Activated T-helper 1 cell treated with anti-CD3 and anti-CD28 coated beads, Interleukin-12 subunit alpha, Interleukin-12 subunit beta, Interleukin-2, Interleukin-4 antibody, amounts not matched to agents 30 ng/mL and 10 ng/mL and 1 ng/mL, durations not matched to agents 14 hours and 24 hours and 36 hours (primary cell): Measurements from ENCODE around the gene CHST13. TPM values are rescaled to one million over a fixed set of nuclear protein-coding genes. Genes with fewer than 3 reads are reported as not detected.
"Not testable (repeated sequence)": the region's sequence is repeated elsewhere in the genome, so short reads cannot be mapped to it uniquely, and the experiment has no call there.

Source experiments
- DNase-seq: peaks from one replicate; pipeline ENCODE4 v3.0.0; 2021; ENCODE audit warnings: low spot score
- H3K27ac Mint-ChIP-seq: one replicate; pipeline ENCODE4 v1.8.0; 2021; ENCODE audit warnings: mild to moderate bottlenecking, mixed read lengths
- H3K27me3 Mint-ChIP-seq: one replicate; pipeline ENCODE4 v1.8.0; 2022; ENCODE audit warnings: mild to moderate bottlenecking, moderate library complexity, mixed read lengths; ENCODE audit not compliant: insufficient read depth
- H3K36me3 Mint-ChIP-seq: one replicate; pipeline ENCODE4 v1.8.0; 2021; ENCODE audit warnings: low read depth, mixed read lengths
- H3K4me1 Mint-ChIP-seq: one replicate; pipeline ENCODE4 v1.8.0; 2021; ENCODE audit warnings: low read depth, mixed read lengths
- H3K4me3 Mint-ChIP-seq: one replicate; pipeline ENCODE4 v1.8.0; 2021; ENCODE audit warnings: mild to moderate bottlenecking, moderate library complexity, mixed read lengths
- H3K9me3 Mint-ChIP-seq: one replicate; pipeline ENCODE4 v1.8.0; 2021; ENCODE audit warnings: mixed read lengths
- intact Hi-C: fragments of 100-400 bp; cut with micrococcal nuclease; formaldehyde crosslinking; loops from one replicate; pipeline ENCODE4 v1.15.1; 2024
- total RNA-seq: library from RNA; stranded (reverse); gene quantifications from 2 replicates; pipeline ENCODE4 v1.2.3, GENCODE V29; 2022

Gene CHST13
- total RNA-seq, 1 donor from 2014 or later, result not detected

GRCh38 chr3:126571078-126571477 lies 47.1 kb downstream of the CHST13 start:
- Mint-ChIP-seq H3K4me3 (no peak overlapping the region), H3K4me1 (no peaks in the 10 kb centered on the region), H3K27me3 (peaks cover 10% of the 10 kb centered on the region), H3K36me3 (no peaks in the 10 kb centered on the region), H3K9me3 (no peaks in the 10 kb centered on the region), H3K27ac (no peak overlapping the region)
- intact Hi-C loops, result no loop called here
- DNase-seq, result no peak

- Mint-ChIP-seq H3K4me3 (no peak overlapping the region), H3K27me3 (peaks cover 6% of the 10 kb centered on the region), H3K9me3 (no peaks in the 10 kb centered on the region), H3K4me1 (no peaks in the 10 kb centered on the region), H3K27ac (no peak overlapping the region), H3K36me3 (no peaks in the 10 kb centered on the region)
- intact Hi-C loops, result no loop called here
- no peak for DNase-seq
Observed at GRCh38 chr3:126573492-126574117, 49.6 kb downstream of the CHST13 start.

GRCh38 chr3:126577261-126577660 lies 53.3 kb downstream of the CHST13 start:
- Mint-ChIP-seq H3K27me3 (peaks cover 6% of the 10 kb centered on the region), H3K27ac (no peak overlapping the region), H3K36me3 (no peaks in the 10 kb centered on the region), H3K4me1 (no peaks in the 10 kb centered on the region), H3K4me3 (no peak overlapping the region), H3K9me3 (no peaks in the 10 kb centered on the region)
- intact Hi-C loops, result no loop called here
- no peak for DNase-seq

- Mint-ChIP-seq H3K36me3 (no peaks in the 10 kb centered on the region), H3K4me3 (no peak overlapping the region), H3K4me1 (no peaks in the 10 kb centered on the region), H3K27ac (no peak overlapping the region), H3K9me3 (no peaks in the 10 kb centered on the region), H3K27me3 (peaks cover 4% of the 10 kb centered on the region)
- DNase-seq, result no peak
- intact Hi-C loops, result no loop called here
Observed at GRCh38 chr3:126578702-126579101, 54.7 kb downstream of the CHST13 start.

- Mint-ChIP-seq H3K27me3 (peaks cover 2% of the 10 kb centered on the region), H3K4me1 (no peaks in the 10 kb centered on the region), H3K9me3 (no peaks in the 10 kb centered on the region), H3K27ac (no peak overlapping the region), H3K4me3 (no peak overlapping the region), H3K36me3 (no peaks in the 10 kb centered on the region)
- DNase-seq, result no peak
- intact Hi-C loops, result no loop called here
Observed at GRCh38 chr3:126580746-126581145, 56.8 kb downstream of the CHST13 start.

GRCh38 chr3:126581569-126581968 lies 57.6 kb downstream of the CHST13 start:
- no peak overlapping the region for H3K4me3 Mint-ChIP-seq
- no peaks in the 10 kb centered on the region for H3K9me3 Mint-ChIP-seq
- H3K4me1 Mint-ChIP-seq, result no peaks in the 10 kb centered on the region
- DNase-seq, result no peak
- no peaks in the 10 kb centered on the region for H3K36me3 Mint-ChIP-seq
- intact Hi-C loops, result no loop called here
- no peak overlapping the region for H3K27ac Mint-ChIP-seq
- H3K27me3 Mint-ChIP-seq, result no peaks in the 10 kb centered on the region

GRCh38 chr3:126582311-126582710 lies 58.4 kb downstream of the CHST13 start:
- DNase-seq, result no peak
- no peaks in the 10 kb centered on the region for H3K4me1 Mint-ChIP-seq
- H3K4me3 Mint-ChIP-seq, result no peak overlapping the region
- no peaks in the 10 kb centered on the region for H3K36me3 Mint-ChIP-seq
- intact Hi-C loops, result no loop called here
- H3K9me3 Mint-ChIP-seq, result no peaks in the 10 kb centered on the region
- H3K27ac Mint-ChIP-seq, result no peak overlapping the region
- no peaks in the 10 kb centered on the region for H3K27me3 Mint-ChIP-seq

GRCh38 chr3:126591515-126591914 lies 67.6 kb downstream of the CHST13 start:
- H3K4me1 Mint-ChIP-seq, H3K27ac Mint-ChIP-seq, H3K9me3 Mint-ChIP-seq, H3K4me3 Mint-ChIP-seq, H3K36me3 Mint-ChIP-seq, DNase-seq, intact Hi-C loops, H3K27me3 Mint-ChIP-seq: not testable (repeated sequence)

Other genes with a start within 250 kb of the CHST13 start
- 0.08 and 0.22 TPM in 2 replicates for gene KLF15, start 166.7 kb upstream of the CHST13 start, total RNA-seq
- gene CFAP100, start 129.2 kb upstream of the CHST13 start, total RNA-seq, result not detected in 2 replicates
- 29.2 and 29.4 TPM in 2 replicates for gene ZXDC, start 48.3 kb upstream of the CHST13 start, total RNA-seq
- not detected in 2 replicates for gene UROC1, start 6.4 kb upstream of the CHST13 start, total RNA-seq
- not detected in 2 replicates for gene C3orf22, start 34.8 kb downstream of the CHST13 start, total RNA-seq
- gene TXNRD3, start 131.0 kb downstream of the CHST13 start, total RNA-seq, result 0.78 and 1.4 TPM in 2 replicates
- gene CHCHD6, start 180.1 kb downstream of the CHST13 start, total RNA-seq, result 15.7 and 17.5 TPM in 2 replicates